H1 (cell line): ENCODE data around the gene FBP1.

Experiments used
- CREB1 ChIP-seq: IDR thresholded peaks from 2 replicates; pipeline ENCODE4 v1.6.1; 2012; ENCODE audit warnings: inconsistent platforms
- CTCF ChIP-seq, 3 experiments: IDR thresholded peaks; 1 replicate in 2 of 3; 2 replicates in 1 of 3; pipeline versions ENCODE4 v1.5.1 to v1.6.1; 2011; ENCODE audit warnings: low read length in 3 of 3, mild to moderate bottlenecking in 3 of 3, inconsistent platforms in 2 of 3, low read depth in 1 of 3, moderate library complexity in 1 of 3; ENCODE audit not compliant: insufficient read depth in 1 of 3; ENCODE audit errors: control extremely low read depth in 1 of 3
- EP300 ChIP-seq, 2 experiments: IDR thresholded peaks; 1 replicate in 1 of 2; 2 replicates in 1 of 2; pipeline ENCODE4 v1.6.1; 2011 to 2012; ENCODE audit warnings: low read depth in 2 of 2, low read length in 2 of 2, mild to moderate bottlenecking in 2 of 2, borderline replicate concordance in 1 of 2, inconsistent platforms in 1 of 2, moderate library complexity in 1 of 2
- EZH2 ChIP-seq: fragments of 200-600 bp; sonication (generic); IDR thresholded peaks from 2 replicates; pipeline ENCODE4 v1.7.1; 2012; ENCODE audit warnings: low read depth, mild to moderate bottlenecking, moderate library complexity, low read length, inconsistent platforms; ENCODE audit not compliant: severe bottlenecking
- JUN ChIP-seq: IDR thresholded peaks from 2 replicates; pipeline ENCODE4 v1.6.1; 2011; ENCODE audit warnings: low read depth, mild to moderate bottlenecking, improper control_type of control experiment, low read length
- MAX ChIP-seq: IDR thresholded peaks from 2 replicates; pipeline ENCODE4 v1.6.1; 2012; ENCODE audit warnings: inconsistent platforms
- POLR2A ChIP-seq, 2 experiments: IDR thresholded peaks; 1 replicate in 1 of 2; 2 replicates in 1 of 2; pipeline ENCODE4 v1.6.1; 2011; ENCODE audit warnings: low read depth in 2 of 2, low read length in 2 of 2, mild to moderate bottlenecking in 2 of 2; ENCODE audit errors: control extremely low read depth in 1 of 2
- RAD21 ChIP-seq, 2 experiments: IDR thresholded peaks in 1 of 2; conservative IDR thresholded peaks in 1 of 2; 2 replicates each; pipeline ENCODE4 v1.6.1; 2011; ENCODE audit warnings: low read depth in 2 of 2, low read length in 2 of 2, improper control_type of control experiment in 1 of 2, inconsistent platforms in 1 of 2, mild to moderate bottlenecking in 1 of 2, moderate library complexity in 1 of 2
- SP1 ChIP-seq: IDR thresholded peaks from 2 replicates; pipeline ENCODE4 v1.6.1; 2011; ENCODE audit warnings: low read depth, low read length
- TAF1 ChIP-seq: IDR thresholded peaks from 2 replicates; pipeline ENCODE4 v1.6.1; 2011; ENCODE audit warnings: mild to moderate bottlenecking, low read depth, low read length
- TF ChIP-seq, protein P1 (sequence below): IDR thresholded peaks from 2 replicates; pipeline ENCODE4 v1.6.1; 2011; ENCODE audit warnings: low read depth, mild to moderate bottlenecking, low read length; ENCODE audit not compliant: insufficient read depth
- TF ChIP-seq, protein P2 (sequence below): IDR thresholded peaks from 2 replicates; pipeline ENCODE4 v1.6.1; 2011; ENCODE audit warnings: low read length, improper control_type of control experiment

DNA sequence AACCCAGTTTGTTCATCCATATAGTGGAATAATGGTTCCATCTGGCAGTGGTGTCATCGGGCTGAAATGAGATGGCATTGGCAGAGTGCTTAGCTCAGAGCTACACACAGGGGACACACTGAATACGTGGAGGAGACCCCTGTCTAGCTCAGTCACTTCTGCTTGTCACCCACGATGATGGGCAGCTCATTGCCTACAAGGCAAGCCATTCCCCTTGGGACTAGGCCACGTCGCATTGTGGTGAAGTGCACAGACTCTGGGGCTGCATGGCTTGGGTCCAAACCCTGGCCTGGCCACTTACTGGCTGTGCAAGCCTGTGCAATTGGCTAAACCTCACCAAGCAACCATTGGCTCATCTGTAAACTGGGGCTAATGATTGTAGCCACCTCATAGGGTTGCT lies 3.2 kb upstream of the FBP1 start:
- no peak for TF ChIP-seq CREB1
- TF ChIP-seq TAF1, result no peak
- no peak for TF ChIP-seq JUN
- TF ChIP-seq, protein P1, sequence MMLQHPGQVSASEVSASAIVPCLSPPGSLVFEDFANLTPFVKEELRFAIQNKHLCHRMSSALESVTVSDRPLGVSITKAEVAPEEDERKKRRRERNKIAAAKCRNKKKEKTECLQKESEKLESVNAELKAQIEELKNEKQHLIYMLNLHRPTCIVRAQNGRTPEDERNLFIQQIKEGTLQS, result no peak
- no peak for TF ChIP-seq CTCF (IDR thresholded peaks at IDR 0.05; ENCODE audit: control extremely low read depth in 1 of 3, insufficient read depth in 1 of 3, low read depth in 1 of 3, low read length in 3 of 3)
- TF ChIP-seq, protein P2, sequence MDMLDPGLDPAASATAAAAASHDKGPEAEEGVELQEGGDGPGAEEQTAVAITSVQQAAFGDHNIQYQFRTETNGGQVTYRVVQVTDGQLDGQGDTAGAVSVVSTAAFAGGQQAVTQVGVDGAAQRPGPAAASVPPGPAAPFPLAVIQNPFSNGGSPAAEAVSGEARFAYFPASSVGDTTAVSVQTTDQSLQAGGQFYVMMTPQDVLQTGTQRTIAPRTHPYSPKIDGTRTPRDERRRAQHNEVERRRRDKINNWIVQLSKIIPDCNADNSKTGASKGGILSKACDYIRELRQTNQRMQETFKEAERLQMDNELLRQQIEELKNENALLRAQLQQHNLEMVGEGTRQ, result no peak
- no peak for TF ChIP-seq EP300 (IDR thresholded peaks at IDR 0.05; ENCODE audit: borderline replicate concordance in 1 of 2, low read depth in 2 of 2, low read length in 2 of 2)
- no peak for TF ChIP-seq RAD21 (IDR thresholded peaks at IDR 0.05 in 1 of 2, conservative IDR thresholded peaks at IDR 0.05 in 1 of 2; ENCODE audit: low read depth in 2 of 2, low read length in 2 of 2)
- TF ChIP-seq EZH2, result no peak
- TF ChIP-seq POLR2A (IDR thresholded peaks at IDR 0.05; ENCODE audit: control extremely low read depth in 1 of 2, low read depth in 2 of 2, low read length in 2 of 2), result no peak
- no peak for TF ChIP-seq MAX
- no peak for TF ChIP-seq SP1
